ENCODE results near the gene LCAT.

GRCh38 chr16:67977005-67977404 is 33.1 kb upstream of the LCAT start:
- TF ChIP-seq POLR2AphosphoS5 (IDR thresholded peaks at IDR 0.05; ENCODE audit: borderline replicate concordance, low read depth, low read length), result no peak
- no peak for TF ChIP-seq EZH2 (IDR thresholded peaks at IDR 0.05)
